ENCODE measurements around the gene OR2J1. TPM values are rescaled to one million over a fixed set of nuclear protein-coding genes. Genes with fewer than 3 reads are reported as not detected.

Gene OR2J1
- not detected in 2 replicates for total RNA-seq

GRCh38 chr6:29099190-29099589 lies at the start of gene OR2J1:
Gene OR2J1, plus strand, starts transcription at chr6:29099490. Its CDS starts 1,453 bp downstream, at chr6:29100943.
- TF ChIP-seq CTCF (conservative IDR thresholded peaks at IDR 0.05; ENCODE audit: low read depth, low read length): no peak
- no peak within 1 kb of the TSS for H3K4me3 ChIP-seq (ENCODE audit: low read depth, low read length)
- no peak for DNase-seq (ENCODE audit: low read depth)

GRCh38 chr6:29051680-29052079 lies 47.6 kb upstream of the OR2J1 start:
- no peak for DNase-seq (ENCODE audit: low read depth)
- H3K4me3 ChIP-seq (ENCODE audit: low read depth, low read length): no peak overlapping the region
- TF ChIP-seq CTCF (conservative IDR thresholded peaks at IDR 0.05; ENCODE audit: low read depth, low read length): no peak

- DNase-seq (ENCODE audit: low read depth): no peak
- TF ChIP-seq CTCF (conservative IDR thresholded peaks at IDR 0.05; ENCODE audit: low read depth, low read length): peak; percentile 75
- H3K4me3 ChIP-seq (ENCODE audit: low read depth, low read length): no peak overlapping the region
These were observed 27.2 kb upstream of the OR2J1 start for GRCh38 chr6:29071831-29072723.

DNA sequence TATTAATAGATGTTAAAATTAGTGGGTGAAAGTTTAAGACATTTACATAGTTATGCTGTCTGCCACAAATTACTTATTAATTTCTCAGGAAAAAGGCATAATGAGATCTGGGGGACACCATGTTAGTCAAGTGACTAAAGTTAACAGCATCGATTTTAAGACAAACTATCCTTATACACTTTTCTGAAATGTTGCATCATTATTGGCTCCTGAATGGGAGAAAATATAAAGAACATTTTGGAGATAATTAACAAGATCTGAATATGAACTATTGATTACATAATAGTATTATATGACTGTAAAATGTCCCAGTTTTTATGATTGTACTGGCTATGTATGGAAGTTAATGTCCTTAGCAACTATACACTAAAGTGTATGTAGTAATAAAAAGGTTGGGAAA lies 20.1 kb upstream of the OR2J1 start:
- DNase-seq (ENCODE audit: low read depth): no peak
- no peak for TF ChIP-seq CTCF (conservative IDR thresholded peaks at IDR 0.05; ENCODE audit: low read depth, low read length)
- no peak overlapping the region for H3K4me3 ChIP-seq (ENCODE audit: low read depth, low read length)

- no peak for TF ChIP-seq CTCF (conservative IDR thresholded peaks at IDR 0.05; ENCODE audit: low read depth, low read length)
- H3K4me3 ChIP-seq (ENCODE audit: low read depth, low read length): no peak overlapping the region
- no peak for DNase-seq (ENCODE audit: low read depth)
These were observed 18.0 kb upstream of the OR2J1 start for GRCh38 chr6:29081312-29081711.

GRCh38 chr6:29082457-29082856 lies 16.8 kb upstream of the OR2J1 start:
- TF ChIP-seq CTCF (conservative IDR thresholded peaks at IDR 0.05; ENCODE audit: low read depth, low read length): no peak
- DNase-seq (ENCODE audit: low read depth): no peak
- H3K4me3 ChIP-seq (ENCODE audit: low read depth, low read length): no peak overlapping the region

DNA sequence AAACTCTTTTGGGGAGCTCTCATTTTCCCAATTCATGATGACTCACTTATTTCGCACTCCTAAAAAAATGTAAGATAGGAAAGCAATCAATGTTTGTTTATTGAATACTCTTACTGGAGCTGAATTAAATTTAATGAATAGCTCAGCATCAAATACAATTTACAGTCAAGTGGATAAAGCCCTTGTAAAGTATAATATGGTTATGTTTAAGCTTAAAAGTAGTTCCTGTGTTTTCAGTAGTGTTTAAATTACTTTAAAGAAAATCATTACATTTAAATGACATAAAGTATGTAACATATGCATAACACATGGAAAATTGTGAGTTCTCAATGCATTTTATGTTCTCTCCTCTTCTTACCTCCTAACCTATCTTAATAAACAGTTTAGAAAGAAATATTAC lies 12.1 kb upstream of the OR2J1 start, which contains the start of gene OR2B3:
OR2B3 (minus strand) TSS at position 101 of the 400 bp plus-strand sequence; CDS start at position 36, 65 bp downstream.
- TF ChIP-seq CTCF (conservative IDR thresholded peaks at IDR 0.05; ENCODE audit: low read depth, low read length): no peak

More for the DNA sequence above, 12.1 kb upstream of the OR2J1 start, which contains the start of gene OR2B3:
- DNase-seq (ENCODE audit: low read depth): no peak
- H3K4me3 ChIP-seq (ENCODE audit: low read depth, low read length): no peak within 1 kb of the TSS

Measured in epithelial cell of proximal tubule (primary cell).